NCI-H146 treated with DMSO at 0.1 percent for 48 hours (cell line): Measurements from ENCODE around the gene EYA2.
"Not testable (repeated sequence)": the region's sequence is repeated elsewhere in the genome, so short reads cannot be mapped to it uniquely, and the experiment has no call there.

Experiments
- DNase-seq: peaks from one replicate; lab custom pipeline; 2025; ENCODE audit not compliant: unreplicated experiment; lab: John Stamatoyannopoulos, UW

EYA2 gene

DNA sequence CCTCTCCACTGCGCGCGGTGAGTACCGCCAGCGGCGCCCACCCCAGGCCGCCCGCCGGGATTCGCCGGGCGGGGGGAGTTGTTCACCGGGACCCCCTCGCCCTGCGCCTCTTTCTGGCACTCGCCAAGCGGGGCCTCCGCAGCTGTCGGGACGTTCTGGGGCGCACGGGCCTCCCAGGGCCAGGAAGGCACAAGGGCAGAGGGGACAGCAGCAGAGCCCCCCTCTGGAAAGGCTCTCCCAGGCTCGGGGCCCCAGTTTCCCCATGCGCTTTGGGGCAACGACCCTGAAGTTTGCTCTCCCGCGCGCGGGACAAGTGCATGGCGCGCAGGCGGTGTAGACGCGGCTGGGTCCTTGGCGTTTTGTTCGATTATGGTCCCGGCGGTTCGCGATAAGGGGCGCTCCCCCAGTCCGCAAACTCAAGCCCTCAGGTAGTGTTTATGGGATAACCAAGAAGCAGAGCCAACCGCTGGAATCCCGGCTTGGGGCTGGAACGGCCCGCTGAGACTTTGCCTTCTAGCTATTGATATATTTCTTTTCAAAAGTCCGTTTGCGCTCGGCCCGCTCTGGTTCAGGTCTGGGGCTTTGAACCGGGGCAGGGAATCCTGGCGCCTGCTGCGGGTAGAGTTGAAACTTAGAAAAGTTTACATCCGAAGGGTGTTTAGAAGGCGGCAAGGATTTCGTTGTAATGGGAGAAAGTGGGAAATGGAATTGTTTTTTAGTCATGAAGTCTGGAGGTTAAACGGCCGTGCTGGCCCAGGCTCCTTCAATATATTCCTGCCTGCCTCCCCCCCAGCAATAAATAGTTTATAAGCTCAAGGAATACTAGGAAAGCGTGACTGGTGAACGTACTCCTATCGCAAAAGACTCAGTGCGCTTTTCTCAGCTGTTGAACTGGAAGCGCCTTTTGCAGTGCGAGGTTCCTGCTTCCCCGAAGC lies 595 bp downstream of the EYA2 start:
- DNase-seq, result peak; percentile 26

DNA sequence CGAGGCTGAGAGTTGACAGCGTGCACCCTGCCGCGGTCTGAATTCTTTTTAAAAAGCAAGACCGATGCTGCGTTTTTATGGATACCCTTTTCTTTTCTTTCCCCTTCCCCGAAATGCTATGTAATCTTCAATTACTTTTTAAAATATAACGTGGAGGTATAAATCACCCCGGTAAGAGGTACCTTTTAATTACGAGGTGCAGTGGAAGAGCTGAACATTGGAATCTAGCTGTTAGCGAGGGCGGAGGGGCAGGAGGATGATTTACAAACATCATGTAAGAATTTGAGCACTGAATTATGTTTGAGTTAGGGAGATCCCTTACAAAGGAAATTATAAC lies 1.2 kb downstream of the EYA2 start:
- no peak for DNase-seq

- no peak for DNase-seq
These were observed 2.8 kb downstream of the EYA2 start for GRCh38 chr20:46897328-46897880.

- DNase-seq, result no peak
These were observed 3.8 kb downstream of the EYA2 start for GRCh38 chr20:46898423-46898822.

GRCh38 chr20:46899621-46900020 lies 5.0 kb downstream of the EYA2 start:
- no peak for DNase-seq

DNA sequence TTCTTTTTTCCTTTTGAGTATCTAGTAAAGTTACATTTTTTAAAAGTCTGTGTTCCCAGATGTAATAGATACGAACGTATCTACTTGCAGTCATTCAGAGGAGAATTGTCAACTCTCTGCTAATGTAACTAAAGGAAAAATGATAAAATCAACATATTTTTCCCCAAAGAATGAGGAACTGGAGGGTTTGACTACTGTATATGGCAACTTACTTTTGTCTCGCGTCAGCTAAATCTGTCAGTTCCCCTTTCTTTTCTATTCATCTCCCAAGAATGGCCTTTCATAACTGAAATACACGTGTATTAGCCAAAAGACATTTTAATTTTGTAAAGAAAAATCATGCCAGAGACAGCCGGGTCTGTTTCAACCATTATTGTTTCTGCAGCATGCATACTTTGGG lies 5.4 kb downstream of the EYA2 start:
- DNase-seq, result no peak

DNA sequence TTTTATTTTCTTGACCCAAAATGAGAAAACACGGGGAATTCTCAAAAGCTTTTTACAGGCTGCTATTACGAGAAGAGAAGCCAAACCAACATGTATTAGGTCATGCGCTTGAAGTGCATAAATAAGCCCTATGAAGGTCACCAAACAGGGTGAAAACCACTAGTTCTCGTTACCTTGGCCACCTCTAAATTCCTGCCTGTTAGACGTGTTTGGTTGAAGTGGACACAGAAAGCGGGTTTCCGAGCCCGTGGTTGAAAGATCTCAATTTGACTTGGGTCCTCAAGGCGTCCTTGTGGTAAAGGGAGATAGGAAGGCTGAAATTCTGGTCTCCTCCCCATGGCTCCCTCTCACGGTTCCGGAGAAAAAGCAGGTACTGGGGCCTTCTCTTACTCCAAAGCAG lies 6.2 kb downstream of the EYA2 start:
- DNase-seq, result no peak

DNA sequence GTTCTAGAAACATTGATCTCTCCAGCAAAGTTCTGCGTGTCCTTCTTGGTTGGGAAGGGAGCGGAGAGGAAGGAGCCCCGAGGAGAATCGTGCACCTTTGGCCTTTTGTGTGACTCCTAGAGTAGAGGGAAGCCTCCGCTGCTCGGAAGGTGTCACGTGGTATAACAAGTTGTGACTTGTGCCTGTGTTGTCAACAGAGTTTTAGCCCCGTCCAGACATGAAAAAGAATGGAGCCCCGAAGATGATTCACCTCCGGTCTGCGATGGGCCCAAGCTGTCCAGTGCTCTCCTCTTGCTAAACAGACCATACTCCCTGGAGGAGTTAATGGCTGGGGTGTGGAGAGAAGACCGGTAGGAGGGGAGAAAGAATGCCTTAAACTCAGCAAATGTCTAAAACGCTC lies 7.0 kb downstream of the EYA2 start:
- no peak for DNase-seq

- no peak for DNase-seq
These were observed 8.6 kb downstream of the EYA2 start for GRCh38 chr20:46903256-46903655.

DNA sequence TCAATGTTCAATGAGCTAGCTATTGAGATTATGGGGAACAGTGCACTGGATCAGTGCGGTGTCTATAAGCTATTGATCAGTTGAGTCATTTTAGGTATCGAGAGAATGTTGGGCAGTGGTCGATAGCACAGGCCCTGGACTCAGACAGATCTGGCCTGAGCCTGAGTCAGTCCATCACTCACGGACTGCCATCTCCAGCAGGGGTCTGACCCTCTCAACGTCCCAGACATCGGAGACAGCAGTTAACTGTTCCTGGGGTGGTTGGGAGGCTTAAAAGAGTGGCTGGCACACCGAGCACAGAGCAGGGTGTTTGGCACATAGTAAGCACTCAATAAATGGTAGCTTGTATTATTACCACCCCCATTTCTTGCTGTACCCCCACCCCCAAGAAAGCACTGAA lies 9.3 kb downstream of the EYA2 start:
- no peak for DNase-seq

GRCh38 chr20:46905364-46906125 lies 10.9 kb downstream of the EYA2 start:
- no peak for DNase-seq

- no peak for DNase-seq
These were observed 18.8 kb downstream of the EYA2 start for GRCh38 chr20:46913329-46914044.

- no peak for DNase-seq
These were observed 20.2 kb downstream of the EYA2 start for GRCh38 chr20:46914789-46915379.

DNA sequence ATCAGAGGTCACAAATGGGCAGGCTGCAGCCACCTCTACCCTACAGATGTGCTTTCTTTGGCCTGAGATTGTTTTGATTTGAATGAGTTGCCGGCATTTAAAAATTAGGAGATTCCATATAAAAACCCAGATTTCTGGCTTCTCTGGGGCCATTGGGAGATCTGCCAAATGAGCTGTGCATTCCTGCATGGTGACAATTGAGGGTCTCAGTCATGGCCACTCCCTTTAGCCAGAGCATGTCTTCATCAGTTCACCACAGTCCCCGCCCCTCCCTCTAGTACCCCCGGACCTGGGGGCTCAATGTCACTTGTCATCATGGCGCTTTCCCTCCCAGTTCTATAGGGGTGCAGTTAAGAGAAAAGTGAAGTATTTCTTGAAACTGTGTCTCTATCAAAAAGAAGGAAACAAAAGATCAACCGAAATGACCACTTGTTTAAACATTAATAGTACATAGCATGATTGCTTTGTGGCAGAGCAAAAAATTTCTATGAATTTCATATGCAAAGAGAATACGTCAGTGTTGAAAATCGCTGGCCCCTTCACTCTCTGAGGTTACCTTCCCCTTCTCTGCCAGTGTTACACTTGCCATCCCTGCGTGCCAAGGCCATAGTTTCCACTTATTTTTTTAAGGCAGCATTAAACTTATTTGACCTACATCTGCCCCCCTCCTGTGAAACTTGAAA lies 21.1 kb downstream of the EYA2 start:
- DNase-seq, result no peak

- DNase-seq, result no peak
These were observed 21.6 kb downstream of the EYA2 start for GRCh38 chr20:46916258-46916603.

DNA sequence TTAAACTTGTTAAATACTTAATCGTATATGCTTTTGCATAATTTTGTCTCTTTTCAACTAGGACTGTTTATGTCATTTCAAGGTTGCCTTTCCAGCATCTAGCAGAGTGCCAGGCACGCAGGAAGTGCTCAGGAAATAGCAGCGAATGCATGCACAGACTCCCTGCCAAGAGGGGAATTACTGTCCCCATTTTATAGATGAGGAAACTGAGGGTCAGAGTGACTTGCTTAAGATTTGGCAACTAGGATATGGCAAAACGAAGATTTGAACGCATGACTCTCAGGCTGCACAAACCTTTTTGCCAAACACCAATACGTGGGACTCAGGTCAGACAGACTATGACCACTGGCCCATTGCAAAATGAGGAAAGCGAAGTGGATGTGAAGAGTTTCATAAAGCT lies 22.5 kb downstream of the EYA2 start:
- DNase-seq, result no peak

- no peak for DNase-seq
These were observed 25.5 kb downstream of the EYA2 start for GRCh38 chr20:46920114-46920513.

GRCh38 chr20:46922841-46923240 lies 28.2 kb downstream of the EYA2 start:
- DNase-seq, result not testable (repeated sequence)

DNA sequence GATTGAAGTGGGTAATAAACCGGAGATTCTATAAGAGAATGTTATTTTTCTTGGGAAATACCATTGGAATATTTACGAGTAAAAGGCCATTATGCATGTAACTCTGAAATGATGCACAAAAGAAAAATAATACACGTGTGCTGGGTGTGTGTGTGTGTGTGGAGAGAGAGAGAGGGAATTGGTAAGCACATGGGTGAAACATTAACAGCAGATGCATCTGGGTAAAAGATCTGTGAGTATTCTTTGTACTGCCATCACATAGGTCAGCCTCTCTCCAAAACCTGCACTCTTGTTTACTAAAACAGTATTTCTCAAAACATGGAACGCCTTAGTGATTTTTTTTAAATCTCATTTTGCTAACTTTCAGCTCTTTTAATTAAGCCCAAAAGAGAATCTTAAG lies 28.9 kb downstream of the EYA2 start:
- DNase-seq, result no peak

DNA sequence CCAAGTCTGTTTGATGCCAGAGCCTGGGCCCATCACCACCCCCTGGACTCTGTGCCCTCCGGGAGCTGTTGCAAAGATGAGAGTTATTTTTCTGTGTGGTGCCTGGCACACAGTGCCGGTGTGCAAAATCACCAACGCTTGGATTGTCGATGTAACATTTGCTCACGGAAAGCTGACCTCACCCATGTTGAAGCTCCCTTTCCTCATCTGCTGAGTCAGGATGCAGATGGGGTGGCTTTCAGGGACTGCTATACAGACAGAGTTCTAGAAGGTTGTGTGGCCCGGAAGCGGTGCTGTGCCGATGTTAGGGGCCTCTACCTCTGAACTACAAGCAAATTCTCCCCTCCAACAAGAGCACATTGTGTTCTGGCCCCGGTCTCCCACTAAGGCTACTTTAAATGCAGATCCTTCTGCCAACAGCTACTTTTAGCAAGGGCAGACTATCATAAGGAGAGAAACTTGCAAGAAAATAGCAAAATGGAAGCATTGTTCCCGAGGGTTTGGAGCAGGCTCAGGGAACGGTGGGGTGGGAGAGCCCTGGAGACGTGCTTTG lies 34.0 kb downstream of the EYA2 start:
- DNase-seq, result no peak
